ENCODE measurements around the gene KCNAB1.
"Not testable (repeated sequence)": the region's sequence is repeated elsewhere in the genome, so short reads cannot be mapped to it uniquely, and the experiment has no call there.

The KCNAB1 gene

GRCh38 chr3:156187146-156187769 is 66.9 kb downstream of the KCNAB1 start:
- no peak overlapping the region for H3K23ac ChIP-seq (ENCODE audit: low read length in 2 of 2)
- H3K14ac ChIP-seq (ENCODE audit: low read length in 2 of 2): no peak overlapping the region
- no peaks in the 10 kb centered on the region for H3K9me3 ChIP-seq (ENCODE audit: control insufficient read depth, low read length)
- WGBS: 84% methylated on average over 2 of the region's 2 CpGs
- no peak overlapping the region for H2BK12ac ChIP-seq (ENCODE audit: low read length in 2 of 2)
- no peak overlapping the region for H2BK120ac ChIP-seq (ENCODE audit: low read depth, low read length)
- no peak overlapping the region for H2AFZ ChIP-seq (ENCODE audit: low read depth, low read length)
- peak overlapping the region; percentile 75 for H3K27ac ChIP-seq (ENCODE audit: low read length, poor library complexity, severe bottlenecking)
- H3K18ac ChIP-seq (ENCODE audit: low read depth in 1 of 2, low read length in 2 of 2): no peak overlapping the region
- no peak overlapping the region for H3K9ac ChIP-seq (ENCODE audit: low read length)
- no peaks in the 10 kb centered on the region for H3K36me3 ChIP-seq (ENCODE audit: control insufficient read depth in 1 of 2, insufficient read depth in 2 of 2, low read depth in 1 of 2, low read length in 2 of 2)
- peak overlapping the region; percentile 79 for H2AK5ac ChIP-seq (ENCODE audit: low read length, severe bottlenecking)
- no peak overlapping the region for H3K4me2 ChIP-seq (ENCODE audit: low read length, poor library complexity, severe bottlenecking)
- H2BK5ac ChIP-seq (ENCODE audit: low read depth, low read length, poor library complexity, severe bottlenecking): no peak overlapping the region
- H3K4me1 ChIP-seq (ENCODE audit: control insufficient read depth, insufficient read depth, low read depth, low read length): peaks cover 1% of the 10 kb centered on the region
- no peaks in the 10 kb centered on the region for H3K27me3 ChIP-seq (ENCODE audit: control insufficient read depth in 1 of 2, insufficient read depth in 1 of 2, low read length in 2 of 2)
- H2BK15ac ChIP-seq (ENCODE audit: low read depth, poor library complexity, severe bottlenecking): no peak overlapping the region
- no peak for DNase-seq
- H4K91ac ChIP-seq (ENCODE audit: low read length): no peak overlapping the region
- no peak overlapping the region for H3K4me3 ChIP-seq (ENCODE audit: insufficient read depth in 1 of 2, low read depth in 1 of 2, low read length in 2 of 2)
- no peaks in the 10 kb centered on the region for H3K79me1 ChIP-seq (replicated peaks; ENCODE audit: low read length, poor library complexity, severe bottlenecking)
- no peak overlapping the region for H4K8ac ChIP-seq (ENCODE audit: low read length)
- H3K4ac ChIP-seq (ENCODE audit: low read depth in 1 of 2, low read length in 2 of 2): no peak overlapping the region

GRCh38 chr3:156188757-156189156 is 68.4 kb downstream of the KCNAB1 start:
- H2BK15ac ChIP-seq (ENCODE audit: low read depth, poor library complexity, severe bottlenecking): no peak overlapping the region
- H2BK120ac ChIP-seq (ENCODE audit: low read depth, low read length): no peak overlapping the region
- 65% methylated on average over 3 of the region's 3 CpGs for WGBS
- no peak overlapping the region for H3K14ac ChIP-seq (ENCODE audit: low read length in 2 of 2)
- H4K91ac ChIP-seq (ENCODE audit: low read length): no peak overlapping the region
- H3K18ac ChIP-seq (ENCODE audit: low read depth in 1 of 2, low read length in 2 of 2): no peak overlapping the region
- no peak overlapping the region for H3K9ac ChIP-seq (ENCODE audit: low read length)
- no peak overlapping the region for H2BK5ac ChIP-seq (ENCODE audit: low read depth, low read length, poor library complexity, severe bottlenecking)
- H2AFZ ChIP-seq (ENCODE audit: low read depth, low read length): no peak overlapping the region
- no peak overlapping the region for H4K8ac ChIP-seq (ENCODE audit: low read length)
- H3K4me3 ChIP-seq (ENCODE audit: insufficient read depth in 1 of 2, low read depth in 1 of 2, low read length in 2 of 2): no peak overlapping the region
- H3K4me1 ChIP-seq (ENCODE audit: control insufficient read depth, insufficient read depth, low read depth, low read length): peaks cover 1% of the 10 kb centered on the region
- H3K27me3 ChIP-seq (ENCODE audit: control insufficient read depth in 1 of 2, insufficient read depth in 1 of 2, low read length in 2 of 2): no peaks in the 10 kb centered on the region
- no peaks in the 10 kb centered on the region for H3K36me3 ChIP-seq (ENCODE audit: control insufficient read depth in 1 of 2, insufficient read depth in 2 of 2, low read depth in 1 of 2, low read length in 2 of 2)
- no peak for DNase-seq
- H3K79me1 ChIP-seq (replicated peaks; ENCODE audit: low read length, poor library complexity, severe bottlenecking): no peaks in the 10 kb centered on the region
- no peak overlapping the region for H2AK5ac ChIP-seq (ENCODE audit: low read length, severe bottlenecking)
- H3K27ac ChIP-seq (ENCODE audit: low read length, poor library complexity, severe bottlenecking): no peak overlapping the region
- no peak overlapping the region for H3K4ac ChIP-seq (ENCODE audit: low read depth in 1 of 2, low read length in 2 of 2)
- H3K23ac ChIP-seq (ENCODE audit: low read length in 2 of 2): no peak overlapping the region
- H2BK12ac ChIP-seq (ENCODE audit: low read length in 2 of 2): no peak overlapping the region
- no peaks in the 10 kb centered on the region for H3K9me3 ChIP-seq (ENCODE audit: control insufficient read depth, low read length)
- H3K4me2 ChIP-seq (ENCODE audit: low read length, poor library complexity, severe bottlenecking): no peak overlapping the region

- Histone ChIP-seq H3K9ac (ENCODE audit: low read length) (no peak overlapping the region), H3K4ac (ENCODE audit: low read depth in 1 of 2, low read length in 2 of 2) (no peak overlapping the region), H2BK5ac (ENCODE audit: low read depth, low read length, poor library complexity, severe bottlenecking) (no peak overlapping the region), H2BK15ac (ENCODE audit: low read depth, poor library complexity, severe bottlenecking) (no peak overlapping the region), H3K27me3 (ENCODE audit: control insufficient read depth in 1 of 2, insufficient read depth in 1 of 2, low read length in 2 of 2) (no peaks in the 10 kb centered on the region), H2BK120ac (ENCODE audit: low read depth, low read length) (no peak overlapping the region), H2AFZ (ENCODE audit: low read depth, low read length) (no peak overlapping the region), H3K23ac (ENCODE audit: low read length in 2 of 2) (no peak overlapping the region), H3K4me1 (ENCODE audit: control insufficient read depth, insufficient read depth, low read depth, low read length) (peaks cover 1% of the 10 kb centered on the region), H3K4me3 (ENCODE audit: insufficient read depth in 1 of 2, low read depth in 1 of 2, low read length in 2 of 2) (no peak overlapping the region), H3K79me1 (replicated peaks; ENCODE audit: low read length, poor library complexity, severe bottlenecking) (no peaks in the 10 kb centered on the region), H3K18ac (ENCODE audit: low read depth in 1 of 2, low read length in 2 of 2) (no peak overlapping the region), H2BK12ac (ENCODE audit: low read length in 2 of 2) (no peak overlapping the region), H3K4me2 (ENCODE audit: low read length, poor library complexity, severe bottlenecking) (no peak overlapping the region), H3K27ac (ENCODE audit: low read length, poor library complexity, severe bottlenecking) (no peak overlapping the region), H2AK5ac (ENCODE audit: low read length, severe bottlenecking) (no peak overlapping the region), H4K91ac (ENCODE audit: low read length) (no peak overlapping the region), H3K9me3 (ENCODE audit: control insufficient read depth, low read length) (no peaks in the 10 kb centered on the region), H3K36me3 (ENCODE audit: control insufficient read depth in 1 of 2, insufficient read depth in 2 of 2, low read depth in 1 of 2, low read length in 2 of 2) (no peaks in the 10 kb centered on the region), H4K8ac (ENCODE audit: low read length) (no peak overlapping the region), H3K14ac (ENCODE audit: low read length in 2 of 2) (no peak overlapping the region)
- no peak for DNase-seq
- WGBS: 86% methylated on average over 3 of the region's 5 CpGs
Measured at GRCh38 chr3:156189927-156190326, 69.5 kb downstream of the KCNAB1 start.

- not testable (repeated sequence) for H3K14ac ChIP-seq (ENCODE audit: low read length in 2 of 2); H3K79me1 ChIP-seq (replicated peaks; ENCODE audit: low read length, poor library complexity, severe bottlenecking); H3K9ac ChIP-seq (ENCODE audit: low read length); H3K18ac ChIP-seq (ENCODE audit: low read depth in 1 of 2, low read length in 2 of 2); DNase-seq; H4K8ac ChIP-seq (ENCODE audit: low read length); H3K4me3 ChIP-seq (ENCODE audit: insufficient read depth in 1 of 2, low read depth in 1 of 2, low read length in 2 of 2); H4K91ac ChIP-seq (ENCODE audit: low read length); H3K4ac ChIP-seq (ENCODE audit: low read depth in 1 of 2, low read length in 2 of 2); H2AFZ ChIP-seq (ENCODE audit: low read depth, low read length); H2BK5ac ChIP-seq (ENCODE audit: low read depth, low read length, poor library complexity, severe bottlenecking); H3K4me2 ChIP-seq (ENCODE audit: low read length, poor library complexity, severe bottlenecking); H3K4me1 ChIP-seq (ENCODE audit: control insufficient read depth, insufficient read depth, low read depth, low read length); H3K23ac ChIP-seq (ENCODE audit: low read length in 2 of 2); H3K9me3 ChIP-seq (ENCODE audit: control insufficient read depth, low read length); H2BK15ac ChIP-seq (ENCODE audit: low read depth, poor library complexity, severe bottlenecking); H3K36me3 ChIP-seq (ENCODE audit: control insufficient read depth in 1 of 2, insufficient read depth in 2 of 2, low read depth in 1 of 2, low read length in 2 of 2); H3K27me3 ChIP-seq (ENCODE audit: control insufficient read depth in 1 of 2, insufficient read depth in 1 of 2, low read length in 2 of 2); H3K27ac ChIP-seq (ENCODE audit: low read length, poor library complexity, severe bottlenecking); H2AK5ac ChIP-seq (ENCODE audit: low read length, severe bottlenecking); H2BK12ac ChIP-seq (ENCODE audit: low read length in 2 of 2); H2BK120ac ChIP-seq (ENCODE audit: low read depth, low read length)
- no CpG with 5 or more reads among the region's 2 CpGs for WGBS
Measured at GRCh38 chr3:156194945-156195344, 74.6 kb downstream of the KCNAB1 start.
